GM06990 (cell line): ENCODE results near the gene AKAP13.

ENCODE experiments used
- DNase-seq: peaks from one replicate; pipeline ENCODE4 v3.0.0-alpha.2; 2011; ENCODE audit not compliant: insufficient read length; ENCODE audit errors: extremely low read depth
- H3K27me3 ChIP-seq: replicated peaks from 2 replicates; pipeline ENCODE4 v1.6.0; 2011; ENCODE audit warnings: low read length; ENCODE audit not compliant: control insufficient read depth, insufficient read depth
- H3K36me3 ChIP-seq: 2 replicates; pipeline ENCODE4 v1.5.1; 2011; ENCODE audit warnings: low read length; ENCODE audit not compliant: control insufficient read depth, insufficient read depth
- H3K4me3 ChIP-seq: replicated peaks from 2 replicates; pipeline ENCODE4 v1.5.1; 2011; ENCODE audit warnings: low read depth, mild to moderate bottlenecking, control low read depth, low read length
- CTCF ChIP-seq: IDR thresholded peaks from 2 replicates; pipeline ENCODE4 v1.5.1; 2011; ENCODE audit warnings: low read length, control low read depth, mild to moderate bottlenecking, inconsistent platforms; ENCODE audit not compliant: insufficient read depth, poor library complexity, severe bottlenecking

AKAP13 gene

DNA sequence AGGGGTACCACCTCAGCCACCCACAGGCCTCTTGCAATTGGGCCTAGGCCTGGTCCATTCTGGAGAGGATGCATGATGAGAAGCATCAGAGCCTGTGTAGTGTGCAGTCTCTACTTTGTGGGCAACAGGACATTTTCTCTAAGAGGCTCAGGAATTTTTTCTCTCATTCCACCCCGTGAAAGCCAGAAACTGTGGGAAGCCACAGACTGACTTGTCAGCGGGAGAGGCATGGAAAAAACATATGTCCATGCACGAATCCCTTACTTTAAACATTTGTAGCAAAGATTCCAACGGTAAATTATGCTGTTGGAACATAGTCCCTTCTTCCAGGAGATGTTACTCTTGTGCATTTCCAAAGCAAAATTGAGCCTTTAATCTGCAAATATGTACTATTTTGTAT lies 217.8 kb downstream of the AKAP13 start:
- DNase-seq, result no peak
- H3K27me3 ChIP-seq, result no peaks in the 10 kb centered on the region
- no peak for TF ChIP-seq CTCF
- no peak overlapping the region for H3K4me3 ChIP-seq
- peaks cover 3% of the 10 kb centered on the region for H3K36me3 ChIP-seq

DNA sequence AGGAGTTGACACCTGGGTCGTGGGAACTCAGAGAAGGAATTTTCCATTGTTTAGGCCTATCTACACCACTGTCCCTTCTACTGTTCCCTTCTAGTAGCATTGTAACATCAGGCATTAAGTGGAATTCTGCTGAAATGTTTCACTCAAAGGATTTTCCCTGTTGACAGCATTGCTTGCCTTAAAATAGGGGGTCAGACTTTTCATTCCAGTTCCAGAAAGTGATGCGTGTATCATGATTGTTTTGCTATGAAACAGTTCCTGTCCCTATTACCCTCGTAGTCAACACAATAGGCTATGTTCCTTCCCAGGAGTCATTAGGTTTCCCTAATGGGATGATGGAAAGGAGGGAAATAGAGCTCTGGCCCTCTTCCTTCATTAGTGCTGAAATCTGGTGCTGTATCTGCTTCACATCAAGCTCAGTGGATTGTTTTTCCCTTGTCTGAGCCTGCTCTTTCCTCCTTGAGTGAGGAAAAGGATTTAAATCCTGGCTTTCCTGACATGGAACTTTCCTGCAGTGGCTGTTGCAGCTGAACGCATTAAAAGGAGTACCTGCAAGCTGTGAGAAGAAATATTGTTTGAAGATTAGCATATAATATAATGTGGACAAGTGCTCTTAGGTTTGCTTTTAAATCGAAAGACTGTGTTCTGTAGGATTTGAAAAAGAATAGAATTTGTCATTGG lies 218.5 kb downstream of the AKAP13 start:
- peaks cover 6% of the 10 kb centered on the region for H3K36me3 ChIP-seq
- TF ChIP-seq CTCF, result no peak
- no peak for DNase-seq
- no peak overlapping the region for H3K4me3 ChIP-seq
- no peaks in the 10 kb centered on the region for H3K27me3 ChIP-seq

GRCh38 chr15:85600001-85600400 lies 219.6 kb downstream of the AKAP13 start:
- Histone ChIP-seq H3K4me3 (no peak overlapping the region), H3K36me3 (peaks cover 6% of the 10 kb centered on the region), H3K27me3 (no peaks in the 10 kb centered on the region)
- TF ChIP-seq CTCF, result no peak
- DNase-seq, result no peak

- H3K27me3 ChIP-seq, result no peaks in the 10 kb centered on the region
- H3K4me3 ChIP-seq, result no peak overlapping the region
- peaks cover 6% of the 10 kb centered on the region for H3K36me3 ChIP-seq
- DNase-seq, result no peak
- no peak for TF ChIP-seq CTCF
Measured at GRCh38 chr15:85603160-85603559, 222.8 kb downstream of the AKAP13 start.

DNA sequence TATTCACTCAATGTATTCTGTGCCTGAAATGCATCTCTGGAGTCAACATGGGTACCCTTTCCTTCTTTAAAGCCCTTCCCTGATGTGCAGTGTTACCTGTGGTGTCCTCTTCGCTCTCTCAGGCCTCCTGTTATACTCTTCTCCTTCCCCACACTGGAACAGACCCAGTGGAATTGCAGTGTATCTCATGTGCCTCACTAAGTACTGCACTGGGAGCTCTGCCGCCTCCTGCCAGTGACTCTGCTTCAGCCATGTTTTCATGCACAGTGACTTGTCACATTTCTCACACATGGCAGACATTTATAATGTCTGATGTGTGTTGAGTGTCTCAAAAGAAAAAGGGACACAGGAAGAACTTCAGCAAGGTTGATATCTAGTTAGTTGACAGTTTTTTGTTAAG lies 223.3 kb downstream of the AKAP13 start:
- no peak for TF ChIP-seq CTCF
- no peak for DNase-seq
- Histone ChIP-seq H3K36me3 (peaks cover 5% of the 10 kb centered on the region), H3K27me3 (no peaks in the 10 kb centered on the region), H3K4me3 (no peak overlapping the region)

DNA sequence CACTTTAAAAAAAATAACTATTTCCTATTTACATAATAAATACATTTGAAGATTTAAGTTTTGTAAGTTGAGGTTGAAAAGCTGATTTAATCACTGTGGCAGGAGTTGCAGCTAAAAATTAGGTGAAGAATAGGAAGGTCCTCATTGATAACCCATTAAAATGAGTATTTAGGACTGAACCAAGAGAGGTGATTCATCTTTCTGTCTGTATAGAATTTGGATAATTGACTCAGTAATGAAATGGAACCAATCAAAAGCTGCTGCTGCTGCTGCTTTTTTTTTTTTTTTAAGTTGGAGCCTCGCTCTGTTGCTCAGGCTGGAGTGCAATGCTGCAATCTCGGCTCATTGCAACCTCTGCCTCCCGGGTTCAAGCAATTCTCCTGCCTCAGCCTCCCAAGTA lies 223.8 kb downstream of the AKAP13 start:
- peaks cover 2% of the 10 kb centered on the region for H3K36me3 ChIP-seq
- TF ChIP-seq CTCF, result no peak
- H3K4me3 ChIP-seq, result no peak overlapping the region
- no peaks in the 10 kb centered on the region for H3K27me3 ChIP-seq
- no peak for DNase-seq
